ENCODE measurements around the gene KIF18B.

KIF18B gene

GRCh38 chr17:44966348-44967025 lies 18.9 kb upstream of the KIF18B start:
- H3K36me3 ChIP-seq (ENCODE audit: insufficient read depth, low read length), result no peaks in the 10 kb centered on the region
- H3K27ac ChIP-seq, result no peak overlapping the region
- H3K9ac ChIP-seq (ENCODE audit: insufficient read length), result no peak overlapping the region
- TF ChIP-seq EZH2 (IDR thresholded peaks at IDR 0.05), result no peak
- no peak for TF ChIP-seq FOXP2 (optimal IDR thresholded peaks at IDR 0.05; ENCODE audit: control extremely low read depth, extremely low read length, insufficient read depth)
- no peak for TF ChIP-seq POLR2AphosphoS5 (IDR thresholded peaks at IDR 0.05; ENCODE audit: borderline replicate concordance, low read depth, low read length)
- no peak for DNase-seq (ENCODE audit: low read depth, low spot score)
- no peaks in the 10 kb centered on the region for H3K9me3 ChIP-seq (ENCODE audit: low read depth, low read length)
- no peak overlapping the region for H3K4me3 ChIP-seq

- TF ChIP-seq FOXP2 (optimal IDR thresholded peaks at IDR 0.05; ENCODE audit: control extremely low read depth, extremely low read length, insufficient read depth) (no peak), POLR2AphosphoS5 (IDR thresholded peaks at IDR 0.05; ENCODE audit: borderline replicate concordance, low read depth, low read length) (no peak), EZH2 (IDR thresholded peaks at IDR 0.05) (no peak)
- H3K9ac ChIP-seq (ENCODE audit: insufficient read length), result no peak overlapping the region
- no peaks in the 10 kb centered on the region for H3K9me3 ChIP-seq (ENCODE audit: low read depth, low read length)
- DNase-seq (ENCODE audit: low read depth, low spot score), result no peak
- no peak overlapping the region for H3K27ac ChIP-seq
- no peaks in the 10 kb centered on the region for H3K36me3 ChIP-seq (ENCODE audit: insufficient read depth, low read length)
- no peak overlapping the region for H3K4me3 ChIP-seq
These were observed 18.1 kb upstream of the KIF18B start for GRCh38 chr17:44965481-44966234.

- no peak for DNase-seq (ENCODE audit: low read depth, low spot score)
- no peaks in the 10 kb centered on the region for H3K36me3 ChIP-seq (ENCODE audit: insufficient read depth, low read length)
- no peak overlapping the region for H3K9ac ChIP-seq (ENCODE audit: insufficient read length)
- no peak overlapping the region for H3K4me3 ChIP-seq
- TF ChIP-seq POLR2AphosphoS5 (IDR thresholded peaks at IDR 0.05; ENCODE audit: borderline replicate concordance, low read depth, low read length) (no peak), FOXP2 (optimal IDR thresholded peaks at IDR 0.05; ENCODE audit: control extremely low read depth, extremely low read length, insufficient read depth) (no peak), EZH2 (IDR thresholded peaks at IDR 0.05) (no peak)
- no peak overlapping the region for H3K27ac ChIP-seq
- no peaks in the 10 kb centered on the region for H3K9me3 ChIP-seq (ENCODE audit: low read depth, low read length)
These were observed 14.4 kb upstream of the KIF18B start for GRCh38 chr17:44961921-44962350.

- Histone ChIP-seq H3K36me3 (ENCODE audit: insufficient read depth, low read length) (no peaks in the 10 kb centered on the region), H3K27ac (no peak overlapping the region), H3K4me3 (no peak overlapping the region), H3K9ac (ENCODE audit: insufficient read length) (no peak overlapping the region), H3K9me3 (ENCODE audit: low read depth, low read length) (no peaks in the 10 kb centered on the region)
- no peak for DNase-seq (ENCODE audit: low read depth, low spot score)
- no peak for TF ChIP-seq FOXP2 (optimal IDR thresholded peaks at IDR 0.05; ENCODE audit: control extremely low read depth, extremely low read length, insufficient read depth)
- TF ChIP-seq POLR2AphosphoS5 (IDR thresholded peaks at IDR 0.05; ENCODE audit: borderline replicate concordance, low read depth, low read length), result no peak
- TF ChIP-seq EZH2 (IDR thresholded peaks at IDR 0.05), result no peak
These were observed 13.1 kb upstream of the KIF18B start for GRCh38 chr17:44960691-44961090.

- Histone ChIP-seq H3K9me3 (ENCODE audit: low read depth, low read length) (no peaks in the 10 kb centered on the region), H3K27ac (no peak overlapping the region), H3K4me3 (no peak overlapping the region), H3K9ac (ENCODE audit: insufficient read length) (no peak overlapping the region), H3K36me3 (ENCODE audit: insufficient read depth, low read length) (no peaks in the 10 kb centered on the region)
- TF ChIP-seq POLR2AphosphoS5 (IDR thresholded peaks at IDR 0.05; ENCODE audit: borderline replicate concordance, low read depth, low read length), result no peak
- no peak for TF ChIP-seq EZH2 (IDR thresholded peaks at IDR 0.05)
- no peak for TF ChIP-seq FOXP2 (optimal IDR thresholded peaks at IDR 0.05; ENCODE audit: control extremely low read depth, extremely low read length, insufficient read depth)
- no peak for DNase-seq (ENCODE audit: low read depth, low spot score)
These were observed 12.4 kb upstream of the KIF18B start for GRCh38 chr17:44959821-44960531.

- Histone ChIP-seq H3K9me3 (ENCODE audit: low read depth, low read length) (no peaks in the 10 kb centered on the region), H3K36me3 (ENCODE audit: insufficient read depth, low read length) (no peaks in the 10 kb centered on the region), H3K9ac (ENCODE audit: insufficient read length) (no peak overlapping the region), H3K4me3 (no peak overlapping the region), H3K27ac (no peak overlapping the region)
- no peak for DNase-seq (ENCODE audit: low read depth, low spot score)
- no peak for TF ChIP-seq POLR2AphosphoS5 (IDR thresholded peaks at IDR 0.05; ENCODE audit: borderline replicate concordance, low read depth, low read length)
These were observed 9.7 kb upstream of the KIF18B start for GRCh38 chr17:44956998-44957981.

GRCh38 chr17:44955674-44956425 lies 8.3 kb upstream of the KIF18B start:
- TF ChIP-seq POLR2AphosphoS5 (IDR thresholded peaks at IDR 0.05; ENCODE audit: borderline replicate concordance, low read depth, low read length) (no peak), FOXP2 (optimal IDR thresholded peaks at IDR 0.05; ENCODE audit: control extremely low read depth, extremely low read length, insufficient read depth) (no peak), EZH2 (IDR thresholded peaks at IDR 0.05) (no peak)
- DNase-seq (ENCODE audit: low read depth, low spot score), result no peak
- Histone ChIP-seq H3K36me3 (ENCODE audit: insufficient read depth, low read length) (no peaks in the 10 kb centered on the region), H3K9ac (ENCODE audit: insufficient read length) (no peak overlapping the region), H3K27ac (no peak overlapping the region), H3K9me3 (ENCODE audit: low read depth, low read length) (no peaks in the 10 kb centered on the region), H3K4me3 (no peak overlapping the region)

Data from SK-N-MC (cell line).